Activated CD4-positive, alpha-beta T cell treated with anti-CD3 and anti-CD28 coated beads, Interleukin-2, amount 10 ng/mL, durations not matched to agents 7 days and 5 days (primary cell): ENCODE data around the gene KRTAP9-6. TPM values are rescaled to one million over a fixed set of nuclear protein-coding genes. Genes with fewer than 3 reads are reported as not detected.
"Not testable (repeated sequence)": the region's sequence is repeated elsewhere in the genome, so short reads cannot be mapped to it uniquely, and the experiment has no call there.

Source experiments
- CTCF ChIA-PET: fragments of 350-600 bp; sonication (Branson Sonifier 250); formaldehyde crosslinking; loops from one replicate; lab custom pipeline; 2021; ENCODE audit warnings: antibody characterized with exemption; lab: Charles Lee
- POLR2A ChIA-PET: fragments of 350-600 bp; sonication (Branson Sonifier 250); formaldehyde crosslinking; loops from one replicate; lab custom pipeline; 2021; ENCODE audit warnings: antibody characterized with exemption; lab: Charles Lee
- DNase-seq: peaks from one replicate; pipeline ENCODE4 v3.0.0-alpha.2; 2020
- H3K27ac Mint-ChIP-seq: one replicate; pipeline ENCODE4 v1.8.0; 2021; ENCODE audit warnings: mild to moderate bottlenecking, moderate library complexity, mixed read lengths
- H3K27me3 Mint-ChIP-seq: one replicate; pipeline ENCODE4 v1.8.0; 2021; ENCODE audit warnings: mixed read lengths
- H3K36me3 Mint-ChIP-seq: one replicate; pipeline ENCODE4 v1.8.0; 2021; ENCODE audit warnings: low read depth, mixed read lengths
- H3K4me1 Mint-ChIP-seq: one replicate; pipeline ENCODE4 v1.8.0; 2021; ENCODE audit warnings: mixed read lengths
- H3K4me3 Mint-ChIP-seq: one replicate; pipeline ENCODE4 v1.8.0; 2021; ENCODE audit warnings: mild to moderate bottlenecking, moderate library complexity, mixed read lengths
- H3K9me3 Mint-ChIP-seq: one replicate; pipeline ENCODE4 v1.8.0; 2021; ENCODE audit warnings: mixed read lengths
- total RNA-seq, 2 experiments: library from RNA; stranded (reverse); gene quantifications; one replicate each; pipeline ENCODE4 v1.2.3, GENCODE V29; 2021

KRTAP9-6 gene
- total RNA-seq, 2 experiments from 2014 or later: not detected

DNA sequence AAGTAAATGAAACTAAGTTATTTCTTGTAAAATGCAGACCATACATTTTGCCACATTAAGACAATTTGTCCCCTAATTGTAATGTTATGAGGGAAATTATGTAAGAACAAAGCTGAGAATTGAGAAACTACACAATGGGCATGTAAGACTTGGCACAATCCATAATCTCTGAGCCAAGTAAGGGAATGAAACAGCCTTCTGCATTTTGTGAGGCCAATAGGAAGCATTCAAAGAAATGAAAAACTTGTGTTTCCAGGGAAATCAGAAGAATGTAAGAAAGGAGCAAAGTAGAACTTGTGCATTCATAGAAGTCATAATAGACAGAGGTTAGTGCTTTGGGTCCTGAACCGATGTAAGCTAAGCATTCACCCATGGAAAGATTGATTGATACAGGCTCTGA is 13.9 kb upstream of the KRTAP9-6 start:
- H3K36me3 Mint-ChIP-seq: no peaks in the 10 kb centered on the region
- H3K4me1 Mint-ChIP-seq: no peaks in the 10 kb centered on the region
- ChIA-PET CTCF (interaction anchor here (0.8 to 1.0 kb wide), 2 partner anchors 28 to 414 kb away, joined by 3 read pairs; no protein-coding TSS in a partner anchor), POLR2A (no interaction called here)
- H3K4me3 Mint-ChIP-seq: no peak overlapping the region
- no peaks in the 10 kb centered on the region for H3K9me3 Mint-ChIP-seq
- no peak for DNase-seq
- H3K27me3 Mint-ChIP-seq: peaks cover 34% of the 10 kb centered on the region
- no peak overlapping the region for H3K27ac Mint-ChIP-seq

DNA sequence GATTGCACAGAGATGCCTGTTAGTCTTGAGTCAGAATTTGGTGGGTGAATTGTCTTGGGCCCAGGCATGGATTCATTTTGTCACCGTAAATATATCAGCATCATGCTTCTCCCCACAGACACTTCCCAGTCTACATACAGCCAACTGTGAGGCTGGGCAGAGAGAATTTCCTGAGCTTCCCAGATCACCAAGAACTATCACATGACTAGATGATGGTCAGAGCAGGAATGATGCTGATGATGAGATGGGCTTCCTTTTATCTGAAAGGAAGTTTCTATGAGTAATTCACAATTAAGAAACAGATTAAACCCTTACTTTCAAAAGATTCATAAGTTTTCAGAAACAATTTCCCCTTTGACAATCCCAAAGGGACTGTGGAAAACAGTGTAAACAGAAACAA is 10.3 kb upstream of the KRTAP9-6 start:
- no peak for DNase-seq
- Mint-ChIP-seq H3K4me1 (no peaks in the 10 kb centered on the region), H3K4me3 (no peak overlapping the region), H3K9me3 (no peaks in the 10 kb centered on the region), H3K27me3 (peaks cover 36% of the 10 kb centered on the region), H3K27ac (no peak overlapping the region), H3K36me3 (no peaks in the 10 kb centered on the region)
- ChIA-PET POLR2A (no interaction called here), CTCF (no interaction called here)

GRCh38 chr17:41255381-41256290 is 9.5 kb upstream of the KRTAP9-6 start, which contains the start of gene KRTAP9-9:
KRTAP9-9 (plus strand) TSS chr17:41255384.
- POLR2A ChIA-PET, H3K27ac Mint-ChIP-seq, CTCF ChIA-PET, H3K36me3 Mint-ChIP-seq, DNase-seq, H3K9me3 Mint-ChIP-seq, H3K4me3 Mint-ChIP-seq, H3K4me1 Mint-ChIP-seq: not testable (repeated sequence)
- peaks cover 28% of the 10 kb centered on the region for H3K27me3 Mint-ChIP-seq

DNA sequence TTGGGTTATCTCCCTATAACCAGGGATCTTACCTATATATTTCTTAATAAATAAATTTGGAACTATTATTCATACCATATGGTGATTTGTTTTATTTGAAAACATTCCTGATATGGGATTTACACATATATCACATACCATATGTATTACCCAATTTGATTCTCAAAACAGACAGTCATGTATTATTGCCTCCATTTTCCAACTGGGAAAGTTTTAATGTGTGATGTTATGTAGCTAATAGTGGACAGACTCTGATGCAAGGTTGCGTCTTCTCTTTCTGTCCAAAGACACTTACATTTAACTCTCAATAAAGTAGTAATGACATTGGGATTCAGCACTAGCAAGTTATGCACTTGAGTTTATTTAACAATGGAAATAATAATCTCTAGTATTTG is 8.9 kb upstream of the KRTAP9-6 start:
- CTCF ChIA-PET: no interaction called here
- H3K27ac Mint-ChIP-seq: no peak overlapping the region
- DNase-seq: no peak
- POLR2A ChIA-PET: no interaction called here
- no peaks in the 10 kb centered on the region for H3K4me1 Mint-ChIP-seq
- H3K9me3 Mint-ChIP-seq: no peaks in the 10 kb centered on the region
- peaks cover 28% of the 10 kb centered on the region for H3K27me3 Mint-ChIP-seq
- no peak overlapping the region for H3K4me3 Mint-ChIP-seq
- H3K36me3 Mint-ChIP-seq: no peaks in the 10 kb centered on the region

- ChIA-PET CTCF (no interaction called here), POLR2A (no interaction called here)
- Mint-ChIP-seq H3K9me3 (no peaks in the 10 kb centered on the region), H3K27me3 (peaks cover 27% of the 10 kb centered on the region), H3K4me3 (no peak overlapping the region), H3K27ac (no peak overlapping the region), H3K36me3 (no peaks in the 10 kb centered on the region), H3K4me1 (no peaks in the 10 kb centered on the region)
- DNase-seq: no peak
These were observed 6.8 kb upstream of the KRTAP9-6 start for GRCh38 chr17:41258406-41258805.

DNA sequence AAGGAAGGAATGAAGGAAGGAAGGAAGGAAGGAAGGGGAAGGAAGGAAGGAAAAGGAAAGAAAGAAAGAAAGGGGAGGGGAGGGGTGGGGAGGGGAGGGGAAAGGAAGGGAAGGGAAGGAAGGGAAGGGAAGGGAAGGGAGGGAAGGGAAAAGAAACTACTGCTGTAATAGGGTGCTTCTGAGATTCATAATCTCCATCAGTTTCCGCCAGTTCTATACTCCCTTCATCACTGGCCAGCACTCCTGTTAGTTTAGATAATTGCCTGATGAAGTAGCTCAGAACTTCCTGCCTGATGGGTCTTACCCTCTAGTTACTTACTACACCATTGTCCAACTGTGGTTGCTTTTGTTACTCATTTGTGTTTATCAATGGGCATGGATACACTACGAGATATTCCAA is 2.0 kb upstream of the KRTAP9-6 start:
- no peak overlapping the region for H3K27ac Mint-ChIP-seq
- no peak overlapping the region for H3K4me3 Mint-ChIP-seq
- no peaks in the 10 kb centered on the region for H3K4me1 Mint-ChIP-seq
- H3K36me3 Mint-ChIP-seq: no peaks in the 10 kb centered on the region
- H3K27me3 Mint-ChIP-seq: peaks cover 18% of the 10 kb centered on the region
- no peaks in the 10 kb centered on the region for H3K9me3 Mint-ChIP-seq
- no peak for DNase-seq
- ChIA-PET CTCF (no interaction called here), POLR2A (no interaction called here)

DNA sequence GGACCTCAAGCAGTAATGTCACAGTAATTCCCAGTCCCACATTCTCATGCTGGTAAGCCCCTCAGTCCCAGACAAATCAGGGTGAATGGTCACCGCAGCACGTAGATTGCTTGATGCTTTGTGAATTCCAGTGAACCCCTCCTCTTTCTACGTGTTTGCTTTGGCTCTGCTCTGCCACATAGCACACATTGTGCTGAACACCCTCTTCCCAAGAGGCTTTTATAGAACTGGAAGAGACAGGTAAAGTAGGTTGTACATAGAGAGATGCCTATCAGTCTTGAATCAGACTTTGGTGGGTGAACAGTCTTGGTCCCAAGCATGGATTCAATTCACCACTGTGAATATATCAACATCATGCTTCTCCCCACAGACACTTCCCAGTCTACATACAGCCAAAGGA is 579 bp upstream of the KRTAP9-6 start:
- ChIA-PET POLR2A (no interaction called here), CTCF (no interaction called here)
- no peak overlapping the region for H3K27ac Mint-ChIP-seq
- H3K36me3 Mint-ChIP-seq: no peaks in the 10 kb centered on the region
- no peak for DNase-seq
- no peaks in the 10 kb centered on the region for H3K9me3 Mint-ChIP-seq
- H3K4me3 Mint-ChIP-seq: no peak overlapping the region
- H3K27me3 Mint-ChIP-seq: peaks cover 17% of the 10 kb centered on the region
- no peaks in the 10 kb centered on the region for H3K4me1 Mint-ChIP-seq

- Mint-ChIP-seq H3K4me3 (no peak overlapping the region), H3K4me1 (no peaks in the 10 kb centered on the region), H3K27ac (no peak overlapping the region), H3K9me3 (no peaks in the 10 kb centered on the region), H3K27me3 (peaks cover 6% of the 10 kb centered on the region), H3K36me3 (no peaks in the 10 kb centered on the region)
- ChIA-PET POLR2A (no interaction called here), CTCF (no interaction called here)
- DNase-seq: no peak
These were observed 2.5 kb downstream of the KRTAP9-6 start for GRCh38 chr17:41267711-41268110.

DNA sequence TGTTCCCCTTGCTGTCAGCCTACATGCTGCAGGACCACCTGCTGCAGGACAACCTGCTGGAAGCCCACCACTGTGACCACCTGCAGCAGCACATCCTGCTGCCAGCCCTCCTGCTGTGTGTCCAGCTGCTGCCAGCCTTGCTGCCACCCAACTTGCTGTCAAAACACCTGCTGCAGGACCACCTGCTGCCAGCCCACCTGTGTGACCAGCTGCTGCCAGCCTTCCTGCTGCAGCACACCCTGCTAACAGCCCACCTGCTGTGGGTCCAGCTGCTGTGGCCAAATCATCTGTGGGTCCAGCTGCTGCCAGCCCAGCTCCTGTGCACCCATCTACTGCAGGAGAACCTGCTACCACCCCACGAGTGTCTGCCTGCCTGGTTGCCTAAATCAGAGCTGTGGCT is 6.1 kb downstream of the KRTAP9-6 start:
- POLR2A ChIA-PET, H3K27ac Mint-ChIP-seq, DNase-seq, H3K9me3 Mint-ChIP-seq, H3K27me3 Mint-ChIP-seq, CTCF ChIA-PET, H3K4me3 Mint-ChIP-seq, H3K36me3 Mint-ChIP-seq, H3K4me1 Mint-ChIP-seq: not testable (repeated sequence)

DNA sequence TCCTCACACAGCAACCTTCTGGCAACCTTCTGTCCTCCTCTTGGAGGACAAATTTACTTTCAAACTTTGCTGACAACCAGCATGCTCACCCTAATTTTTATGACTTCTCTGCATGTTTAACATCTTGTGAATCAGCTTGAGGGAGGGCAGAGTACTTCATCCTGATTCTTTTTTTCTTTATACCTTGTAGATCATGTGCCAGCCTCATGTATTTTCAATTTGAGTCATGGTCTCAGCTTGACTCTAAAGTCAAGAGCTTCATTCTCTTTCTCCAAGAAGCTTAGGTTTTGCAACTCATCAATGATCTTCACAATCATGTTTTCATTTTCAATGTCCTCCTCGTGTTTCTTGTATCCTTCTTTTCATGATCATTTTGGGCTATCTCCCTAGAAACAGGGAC is 6.7 kb downstream of the KRTAP9-6 start:
- H3K27ac Mint-ChIP-seq: no peak overlapping the region
- no peak overlapping the region for H3K4me3 Mint-ChIP-seq

GRCh38 chr17:41275648-41276190 is 10.5 kb downstream of the KRTAP9-6 start, which contains the start of gene KRTAP9-7:
KRTAP9-7 (plus strand) TSS chr17:41275698; CDS start chr17:41275698, 0 bp downstream.
- not testable (repeated sequence) for H3K4me1 Mint-ChIP-seq, DNase-seq, H3K9me3 Mint-ChIP-seq, H3K4me3 Mint-ChIP-seq, H3K36me3 Mint-ChIP-seq
- POLR2A ChIA-PET: interaction anchor here (0.7 kb wide), 1 partner anchor 10 kb away, joined by 4 read pairs; no protein-coding TSS in a partner anchor
- CTCF ChIA-PET: interaction anchor here (0.6 kb wide), 1 partner anchor 47 kb away, joined by 3 read pairs; no protein-coding TSS in a partner anchor
- H3K27me3 Mint-ChIP-seq: peaks cover 16% of the 10 kb centered on the region
- H3K27ac Mint-ChIP-seq: peak within 1 kb of the TSS; percentile 43

More for the DNA sequence above, 6.7 kb downstream of the KRTAP9-6 start:
- ChIA-PET POLR2A (no interaction called here), CTCF (interaction anchor here (0.5 kb wide), 1 partner anchor 232 kb away, joined by 3 read pairs; no protein-coding TSS in a partner anchor)
- Mint-ChIP-seq H3K27me3 (peaks cover 8% of the 10 kb centered on the region), H3K4me1 (no peaks in the 10 kb centered on the region), H3K9me3 (no peaks in the 10 kb centered on the region), H3K36me3 (no peaks in the 10 kb centered on the region)
- DNase-seq: no peak

DNA sequence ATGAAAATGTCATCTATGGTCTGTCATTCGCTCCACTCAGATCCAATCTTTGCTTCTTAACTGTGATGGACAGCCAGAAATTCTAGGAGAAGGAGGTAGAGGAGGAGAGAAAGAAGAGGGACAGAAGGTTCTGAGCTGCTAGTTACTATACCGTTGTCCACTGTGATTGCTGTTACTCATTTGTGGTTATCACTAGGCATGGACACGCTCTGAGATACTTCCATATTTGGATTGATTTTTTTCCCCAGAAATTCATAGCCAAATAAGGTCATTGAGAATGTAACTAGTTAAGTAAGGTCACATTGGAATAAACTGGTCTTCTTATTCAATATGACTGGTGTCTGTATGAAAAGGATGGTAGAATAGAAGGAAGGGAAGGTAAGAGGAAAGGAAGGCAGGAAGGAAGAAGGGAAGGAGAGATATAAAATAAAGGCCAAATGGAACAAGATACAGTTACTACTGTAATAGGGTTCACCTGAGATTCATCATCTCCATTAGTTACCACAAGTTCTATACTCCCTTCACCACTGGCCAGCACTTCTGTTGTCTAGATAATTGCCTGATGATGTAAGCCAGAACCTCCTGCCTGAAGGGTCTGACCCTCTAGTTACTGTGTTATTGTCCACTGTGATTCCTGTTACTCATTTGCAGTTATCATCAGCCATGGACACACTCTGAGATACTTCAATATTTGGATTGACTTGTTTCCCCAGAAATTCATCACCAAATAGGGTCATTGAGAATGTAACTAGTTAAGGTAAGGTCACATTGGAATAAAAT is 13.2 kb downstream of the KRTAP9-6 start:
- H3K36me3 Mint-ChIP-seq: no peaks in the 10 kb centered on the region
- DNase-seq: no peak
- no peaks in the 10 kb centered on the region for H3K4me1 Mint-ChIP-seq
- ChIA-PET CTCF (no interaction called here), POLR2A (no interaction called here)
- peaks cover 16% of the 10 kb centered on the region for H3K27me3 Mint-ChIP-seq
- no peak overlapping the region for H3K27ac Mint-ChIP-seq
- no peak overlapping the region for H3K4me3 Mint-ChIP-seq
- no peaks in the 10 kb centered on the region for H3K9me3 Mint-ChIP-seq
